HepG2 (cell line): ENCODE data around the gene CD4. TPM values are rescaled to one million over a fixed set of nuclear protein-coding genes. Genes with fewer than 3 reads are reported as not detected.

Experiments
- CSRNP2 ChIP-seq: sonication (generic); formaldehyde crosslinking; conservative IDR thresholded peaks from 2 replicates; pipeline ENCODE4 v1.8.0; 2022; ENCODE audit warnings: low read depth, missing genetic modification reagents
- DMAP1 ChIP-seq: IDR thresholded peaks from 2 replicates; pipeline ENCODE4 v1.6.1; 2016
- KLF13 ChIP-seq: sonication (generic); formaldehyde crosslinking; IDR thresholded peaks from 2 replicates; pipeline ENCODE4 v1.4.0; 2020; ENCODE audit warnings: mild to moderate bottlenecking, missing genetic modification reagents
- NFATC3 ChIP-seq: sonication (generic); formaldehyde crosslinking; IDR thresholded peaks from 2 replicates; pipeline ENCODE4 v1.5.1; 2020; ENCODE audit warnings: mild to moderate bottlenecking, missing genetic modification reagents
- POLR2A ChIP-seq, 2 experiments: IDR thresholded peaks; 2 replicates each; pipeline ENCODE4 v1.6.1; 2011; ENCODE audit warnings: low read depth in 2 of 2, low read length in 2 of 2, mild to moderate bottlenecking in 1 of 2, moderate library complexity in 1 of 2; ENCODE audit not compliant: insufficient read depth in 1 of 2
- RBM39 ChIP-seq: fragments of 200-400 bp; formaldehyde crosslinking; IDR thresholded peaks from one replicate; pipeline ENCODE4 v1.6.1; 2018; ENCODE audit warnings: antibody characterized with exemption, mild to moderate bottlenecking, low read depth, low read length; ENCODE audit not compliant: poor library complexity, severe bottlenecking
- RORA ChIP-seq: sonication (generic); formaldehyde crosslinking; IDR thresholded peaks from 2 replicates; pipeline ENCODE4 v1.5.0; 2020; ENCODE audit warnings: mild to moderate bottlenecking, missing genetic modification reagents, moderate library complexity
- SMARCC2 ChIP-seq: fragments of 450-650 bp; IDR thresholded peaks from 2 replicates; pipeline ENCODE4 v1.6.1; 2017; ENCODE audit warnings: antibody characterized with exemption, mild to moderate bottlenecking
- SOX6 ChIP-seq, 2 experiments: fragments of 450-650 bp in 1 of 2; sonication (generic) in 1 of 2; formaldehyde crosslinking in 1 of 2; IDR thresholded peaks; 2 replicates each; pipeline versions ENCODE4 v1.4.0 to v1.6.1; 2017 to 2020; ENCODE audit warnings: antibody characterized with exemption in 1 of 2, mild to moderate bottlenecking in 1 of 2, missing genetic modification reagents in 1 of 2
- TMF1 ChIP-seq: sonication (generic); formaldehyde crosslinking; IDR thresholded peaks from 2 replicates; pipeline ENCODE4 v1.8.1; 2022; ENCODE audit warnings: low read depth, missing genetic modification reagents
- WIZ ChIP-seq: sonication (generic); formaldehyde crosslinking; IDR thresholded peaks from 2 replicates; pipeline ENCODE4 v1.5.1; 2020; ENCODE audit warnings: mild to moderate bottlenecking, missing genetic modification reagents
- ZFP91 ChIP-seq: sonication (generic); formaldehyde crosslinking; IDR thresholded peaks from 2 replicates; pipeline ENCODE4 v1.9.0; 2022; ENCODE audit warnings: missing genetic modification reagents, mild to moderate bottlenecking, borderline replicate concordance
- ZIK1 ChIP-seq: sonication (generic); formaldehyde crosslinking; IDR thresholded peaks from 2 replicates; pipeline ENCODE4 v1.5.0; 2020; ENCODE audit warnings: mild to moderate bottlenecking, low read depth, missing genetic modification reagents, borderline replicate concordance
- ZNF10 ChIP-seq: sonication (generic); formaldehyde crosslinking; IDR thresholded peaks from 2 replicates; pipeline ENCODE4 v1.4.0; 2020; ENCODE audit warnings: mild to moderate bottlenecking, low read depth, missing genetic modification reagents, borderline replicate concordance
- ZNF138 ChIP-seq: sonication (generic); formaldehyde crosslinking; IDR thresholded peaks from 2 replicates; pipeline ENCODE4 v1.5.0; 2020; ENCODE audit warnings: mild to moderate bottlenecking, low read depth, missing genetic modification reagents
- ZNF256 ChIP-seq: sonication (generic); formaldehyde crosslinking; conservative IDR thresholded peaks from 2 replicates; pipeline ENCODE4 v1.4.0; 2020; ENCODE audit warnings: missing genetic modification reagents
- ZNF3 ChIP-seq: IDR thresholded peaks from 2 replicates; pipeline ENCODE4 v1.7.0; 2017; ENCODE audit warnings: inconsistent platforms
- ZNF317 ChIP-seq: sonication (generic); formaldehyde crosslinking; IDR thresholded peaks from 2 replicates; pipeline ENCODE4 v1.5.0; 2020; ENCODE audit warnings: mild to moderate bottlenecking, missing genetic modification reagents
- ZNF713 ChIP-seq: sonication (generic); formaldehyde crosslinking; IDR thresholded peaks from 2 replicates; pipeline ENCODE4 v1.4.0; 2020; ENCODE audit warnings: mild to moderate bottlenecking, missing genetic modification reagents
- ZNF749 ChIP-seq: sonication (generic); formaldehyde crosslinking; IDR thresholded peaks from 2 replicates; pipeline ENCODE4 v1.8.0; 2022; ENCODE audit warnings: mild to moderate bottlenecking, missing genetic modification reagents, moderate library complexity, borderline replicate concordance
- ZSCAN9 ChIP-seq: IDR thresholded peaks from 2 replicates; pipeline ENCODE4 v1.6.1; 2016; ENCODE audit warnings: borderline replicate concordance
- polyA plus RNA-seq, 8 experiments: library from polyadenylated mRNA; depleted of rRNA in 3 of 8; stranded (reverse) in 7 of 8; unstranded in 1 of 8; fragments of >200 nt; fragmentation: Illumina TruSeq in 4 of 8; extraction: Trizol in 4 of 8; gene quantifications; 2 replicates each; pipeline versions ENCODE4 v1.2.1 to v1.2.3, GENCODE V29; 2011 to 2016; ENCODE audit warnings: low read depth in 4 of 8, missing spikeins in 1 of 8, mixed read lengths in 1 of 8; ENCODE audit not compliant: insufficient read depth in 1 of 8
- total RNA-seq, 5 experiments: library from RNA; depleted of rRNA; stranded (reverse); fragments of >200 nt; fragmentation: Illumina TruSeq; extraction: Trizol; gene quantifications; 2 replicates each; pipeline ENCODE4 v1.2.3, GENCODE V29; 2016; ENCODE audit warnings: low read depth in 1 of 5
- TF ChIP-seq, protein P1 (sequence below): sonication (generic); formaldehyde crosslinking; IDR thresholded peaks from 2 replicates; pipeline ENCODE4 v1.5.0; 2020; ENCODE audit warnings: missing genetic modification reagents
- TF ChIP-seq, protein P2 (sequence below): sonication (generic); formaldehyde crosslinking; IDR thresholded peaks from 2 replicates; pipeline ENCODE4 v1.5.1; 2020; ENCODE audit warnings: missing genetic modification reagents, mild to moderate bottlenecking, borderline replicate concordance
- TF ChIP-seq, protein P3 (sequence below): sonication (generic); formaldehyde crosslinking; IDR thresholded peaks from 2 replicates; pipeline ENCODE4 v1.5.0; 2020; ENCODE audit warnings: missing genetic modification reagents

The CD4 gene
- total and polyA plus RNA-seq, 2 of the 13 experiments (the other 11 are each of a cell fraction or from before 2014, with no cell fraction given), result 0.07 to 0.95 TPM

DNA sequence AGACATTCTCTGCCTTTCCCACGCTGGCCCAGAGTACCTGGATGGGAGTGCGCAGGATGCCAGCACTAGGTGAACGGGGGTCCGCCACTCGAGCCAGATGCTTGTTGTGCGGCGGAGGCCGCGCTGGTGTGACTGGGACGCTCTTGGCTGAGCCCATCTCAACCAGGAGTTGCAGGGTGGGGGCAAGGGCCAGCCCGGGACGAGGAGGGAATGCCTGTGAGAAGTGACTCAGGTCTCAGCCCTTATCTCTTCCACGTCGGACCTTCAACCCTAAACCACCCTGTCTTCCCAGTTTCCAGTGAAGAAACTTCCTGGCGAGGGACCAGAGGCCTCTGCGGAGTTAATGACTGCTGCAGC is 61.4 kb downstream of the CD4 start (continued):
- TF ChIP-seq ZFP91 (CRISPR knock-in tag), result 0 out of 2 replicates have a peak, but pooled peaks have one; percentile 24
- TF ChIP-seq ZNF317, result no peak
- TF ChIP-seq, protein P1, sequence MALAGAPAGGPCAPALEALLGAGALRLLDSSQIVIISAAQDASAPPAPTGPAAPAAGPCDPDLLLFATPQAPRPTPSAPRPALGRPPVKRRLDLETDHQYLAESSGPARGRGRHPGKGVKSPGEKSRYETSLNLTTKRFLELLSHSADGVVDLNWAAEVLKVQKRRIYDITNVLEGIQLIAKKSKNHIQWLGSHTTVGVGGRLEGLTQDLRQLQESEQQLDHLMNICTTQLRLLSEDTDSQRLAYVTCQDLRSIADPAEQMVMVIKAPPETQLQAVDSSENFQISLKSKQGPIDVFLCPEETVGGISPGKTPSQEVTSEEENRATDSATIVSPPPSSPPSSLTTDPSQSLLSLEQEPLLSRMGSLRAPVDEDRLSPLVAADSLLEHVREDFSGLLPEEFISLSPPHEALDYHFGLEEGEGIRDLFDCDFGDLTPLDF (CRISPR knock-in tag), result no peak
- no peak for TF ChIP-seq SOX6 (IDR thresholded peaks at IDR 0.05)
- no peak for TF ChIP-seq SOX6 (CRISPR knock-in tag; IDR thresholded peaks at IDR 0.05)
- TF ChIP-seq KLF13 (CRISPR knock-in tag), result no peak
- TF ChIP-seq ZIK1 (CRISPR knock-in tag), result no peak
- TF ChIP-seq RORA (CRISPR knock-in tag), result no peak
- TF ChIP-seq RBM39, result no peak
- TF ChIP-seq, protein P2, sequence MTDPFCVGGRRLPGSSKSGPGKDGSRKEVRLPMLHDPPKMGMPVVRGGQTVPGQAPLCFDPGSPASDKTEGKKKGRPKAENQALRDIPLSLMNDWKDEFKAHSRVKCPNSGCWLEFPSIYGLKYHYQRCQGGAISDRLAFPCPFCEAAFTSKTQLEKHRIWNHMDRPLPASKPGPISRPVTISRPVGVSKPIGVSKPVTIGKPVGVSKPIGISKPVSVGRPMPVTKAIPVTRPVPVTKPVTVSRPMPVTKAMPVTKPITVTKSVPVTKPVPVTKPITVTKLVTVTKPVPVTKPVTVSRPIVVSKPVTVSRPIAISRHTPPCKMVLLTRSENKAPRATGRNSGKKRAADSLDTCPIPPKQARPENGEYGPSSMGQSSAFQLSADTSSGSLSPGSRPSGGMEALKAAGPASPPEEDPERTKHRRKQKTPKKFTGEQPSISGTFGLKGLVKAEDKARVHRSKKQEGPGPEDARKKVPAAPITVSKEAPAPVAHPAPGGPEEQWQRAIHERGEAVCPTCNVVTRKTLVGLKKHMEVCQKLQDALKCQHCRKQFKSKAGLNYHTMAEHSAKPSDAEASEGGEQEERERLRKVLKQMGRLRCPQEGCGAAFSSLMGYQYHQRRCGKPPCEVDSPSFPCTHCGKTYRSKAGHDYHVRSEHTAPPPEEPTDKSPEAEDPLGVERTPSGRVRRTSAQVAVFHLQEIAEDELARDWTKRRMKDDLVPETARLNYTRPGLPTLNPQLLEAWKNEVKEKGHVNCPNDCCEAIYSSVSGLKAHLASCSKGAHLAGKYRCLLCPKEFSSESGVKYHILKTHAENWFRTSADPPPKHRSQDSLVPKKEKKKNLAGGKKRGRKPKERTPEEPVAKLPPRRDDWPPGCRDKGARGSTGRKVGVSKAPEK (CRISPR knock-in tag), result no peak
- no peak for TF ChIP-seq ZNF256 (CRISPR knock-in tag)
- no peak for TF ChIP-seq ZNF713 (CRISPR knock-in tag)
- no peak for TF ChIP-seq DMAP1 (CRISPR knock-in tag)
- 0 out of 2 replicates have a peak, but pooled peaks have one; percentile 40 for TF ChIP-seq ZNF138
- TF ChIP-seq TMF1 (CRISPR knock-in tag), result no peak
- TF ChIP-seq WIZ, result no peak
- no peak for TF ChIP-seq CSRNP2 (CRISPR knock-in tag)
- TF ChIP-seq POLR2A (IDR thresholded peaks at IDR 0.05; ENCODE audit: insufficient read depth in 1 of 2, low read depth in 2 of 2, low read length in 2 of 2), result no peak; a peak in 1 of 4 replicates
- TF ChIP-seq ZNF749, result peak; percentile 12; the same call in 1 of the 2 replicates
- TF ChIP-seq NFATC3 (CRISPR knock-in tag), result no peak
- TF ChIP-seq, protein P3, sequence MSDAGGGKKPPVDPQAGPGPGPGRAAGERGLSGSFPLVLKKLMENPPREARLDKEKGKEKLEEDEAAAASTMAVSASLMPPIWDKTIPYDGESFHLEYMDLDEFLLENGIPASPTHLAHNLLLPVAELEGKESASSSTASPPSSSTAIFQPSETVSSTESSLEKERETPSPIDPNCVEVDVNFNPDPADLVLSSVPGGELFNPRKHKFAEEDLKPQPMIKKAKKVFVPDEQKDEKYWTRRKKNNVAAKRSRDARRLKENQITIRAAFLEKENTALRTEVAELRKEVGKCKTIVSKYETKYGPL (CRISPR knock-in tag), result no peak
- TF ChIP-seq SMARCC2, result no peak
- TF ChIP-seq ZNF3 (CRISPR knock-in tag), result no peak
- TF ChIP-seq ZNF10 (CRISPR knock-in tag), result no peak
- TF ChIP-seq ZSCAN9 (CRISPR knock-in tag), result no peak
